ENCODE measurements around the gene MACROD2. TPM values are rescaled to one million over a fixed set of nuclear protein-coding genes. Genes with fewer than 3 reads are reported as not detected.

MACROD2 gene
- total RNA-seq, 5 donors from 2014 or later (not counting 1 experiment from before 2014, with no cell fraction given), result 0.23 to 1.3 (median 0.51) TPM; not detected in 2

DNA sequence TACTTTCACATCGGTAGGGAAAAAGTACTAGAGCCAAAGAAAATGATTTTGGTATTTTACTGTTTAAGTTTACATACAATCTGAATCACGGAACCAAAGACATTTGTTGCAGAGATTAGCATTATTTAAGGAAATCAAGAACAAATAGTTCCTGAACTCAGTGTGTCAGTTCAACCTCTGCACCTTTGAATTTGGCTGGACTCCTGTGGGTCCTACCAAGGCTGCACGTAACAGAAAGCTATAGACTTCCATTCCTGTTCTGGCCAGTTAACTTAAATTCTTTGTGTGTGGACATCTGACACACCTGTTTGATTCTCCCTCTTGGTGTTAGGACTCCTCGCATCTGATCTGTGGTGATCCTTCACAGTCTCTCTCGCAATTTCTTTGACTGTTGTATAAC is 69.6 kb downstream of the MACROD2 start:
- 82% methylated on average over 4 of the region's 5 CpGs for WGBS (ENCODE audit: insufficient coverage)
- no peak overlapping the region for H3K27ac ChIP-seq (ENCODE audit: low read length)
- H3K9me3 Mint-ChIP-seq, result peaks cover 0 to 5% (median 0%) of the 10 kb centered on the region in 3 donors
- ATAC-seq (replicated peaks in 1 of 4) (no peak), DNase-seq (no peak)
- H3K36me3 Mint-ChIP-seq, result no peaks in the 10 kb centered on the region
- H3K4me1 Mint-ChIP-seq, result no peaks in the 10 kb centered on the region
- no peak overlapping the region for H3K4me3 Mint-ChIP-seq
- ChIA-PET POLR2A (no interaction called here), CTCF (no interaction called here)
- no peaks in the 10 kb centered on the region for H3K4me1 ChIP-seq (ENCODE audit: control insufficient read depth in 1 of 2, extremely low read depth in 1 of 2, insufficient read depth in 2 of 2, low read length in 2 of 2)
- H3K27me3 Mint-ChIP-seq, result peaks cover 0 to 3% of the 10 kb centered on the region in 2 donors
- H3K27ac Mint-ChIP-seq, result no peak overlapping the region
- no peaks in the 10 kb centered on the region for H3K9me3 ChIP-seq
- H3K4me3 ChIP-seq (ENCODE audit: control insufficient read depth in 1 of 2, extremely low read depth in 1 of 2, low read length in 1 of 2), result no peak overlapping the region
- no peaks in the 10 kb centered on the region for H3K36me3 ChIP-seq (ENCODE audit: control insufficient read depth in 2 of 2, extremely low read depth in 1 of 2, insufficient read depth in 1 of 2, low read length in 1 of 2)
- no peaks in the 10 kb centered on the region for H3K27me3 ChIP-seq (replicated peaks in 1 of 2; ENCODE audit: control insufficient read depth in 2 of 2, extremely low read depth in 1 of 2, insufficient read depth in 2 of 2, low read length in 1 of 2)

DNA sequence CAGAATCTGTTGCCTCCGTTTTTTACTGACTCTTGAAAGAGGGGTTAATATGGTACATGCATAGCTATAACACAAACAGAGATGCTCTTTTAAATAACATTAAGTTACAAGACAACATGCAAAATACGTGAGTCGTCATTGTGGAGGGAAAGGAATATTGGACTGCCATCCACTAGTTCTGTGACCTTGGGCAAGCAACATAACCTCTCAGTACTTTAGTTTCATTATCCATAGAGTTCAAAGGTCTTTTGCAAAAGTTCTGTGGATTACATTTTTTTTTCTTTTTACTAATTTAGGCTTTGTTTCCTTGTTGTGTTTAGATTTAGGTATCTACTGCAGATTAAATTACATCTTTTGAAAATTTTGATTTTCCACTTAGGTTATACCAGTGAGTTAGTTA is 70.5 kb downstream of the MACROD2 start:
- H3K4me3 Mint-ChIP-seq, result no peak overlapping the region
- no peak overlapping the region for H3K4me3 ChIP-seq (ENCODE audit: control insufficient read depth in 1 of 2, extremely low read depth in 1 of 2, low read length in 1 of 2)
- ATAC-seq (replicated peaks in 1 of 4) (no peak), DNase-seq (no peak)
- no peak overlapping the region for H3K27ac ChIP-seq (ENCODE audit: low read length)
- H3K27me3 Mint-ChIP-seq, result peaks cover 0 to 3% of the 10 kb centered on the region in 2 donors
- no peaks in the 10 kb centered on the region for H3K4me1 ChIP-seq (ENCODE audit: control insufficient read depth in 1 of 2, extremely low read depth in 1 of 2, insufficient read depth in 2 of 2, low read length in 2 of 2)
- H3K9me3 ChIP-seq, result no peaks in the 10 kb centered on the region
- CTCF ChIA-PET, result no interaction called here
- H3K27me3 ChIP-seq (replicated peaks in 1 of 2; ENCODE audit: control insufficient read depth in 2 of 2, extremely low read depth in 1 of 2, insufficient read depth in 2 of 2, low read length in 1 of 2), result no peaks in the 10 kb centered on the region
- POLR2A ChIA-PET, result no interaction called here
- no CpG with 5 or more reads among the region's 3 CpGs for WGBS (ENCODE audit: insufficient coverage)
- H3K9me3 Mint-ChIP-seq, result peaks cover 0 to 5% (median 0%) of the 10 kb centered on the region in 3 donors
- H3K36me3 ChIP-seq (ENCODE audit: control insufficient read depth in 2 of 2, extremely low read depth in 1 of 2, insufficient read depth in 1 of 2, low read length in 1 of 2), result no peaks in the 10 kb centered on the region
- H3K4me1 Mint-ChIP-seq, result no peaks in the 10 kb centered on the region
- H3K36me3 Mint-ChIP-seq, result no peaks in the 10 kb centered on the region
- H3K27ac Mint-ChIP-seq, result no peak overlapping the region

DNA sequence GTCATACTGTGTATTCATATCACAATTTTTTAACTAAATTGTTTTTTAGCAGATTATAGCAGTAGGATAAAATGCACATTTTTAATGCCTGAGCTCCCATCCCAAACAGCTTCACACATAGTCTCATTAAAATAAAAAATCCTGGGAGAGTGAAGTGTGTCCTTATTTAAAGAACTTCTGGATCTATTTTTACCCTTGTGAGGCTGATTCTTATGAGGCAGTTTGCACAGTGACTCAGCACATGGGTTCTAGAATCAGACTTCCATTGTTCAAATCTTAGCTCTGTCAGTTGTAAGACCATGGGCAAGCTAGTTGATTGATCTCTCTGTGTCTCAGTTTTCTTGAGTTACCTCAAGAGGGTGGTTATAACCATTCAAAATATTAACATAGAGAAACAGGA is 72.3 kb downstream of the MACROD2 start:
- ATAC-seq (replicated peaks in 1 of 4) (no peak), DNase-seq (no peak)
- no peaks in the 10 kb centered on the region for H3K36me3 ChIP-seq (ENCODE audit: control insufficient read depth in 2 of 2, extremely low read depth in 1 of 2, insufficient read depth in 1 of 2, low read length in 1 of 2)
- H3K4me3 Mint-ChIP-seq, result no peak overlapping the region
- H3K27me3 ChIP-seq (replicated peaks in 1 of 2; ENCODE audit: control insufficient read depth in 2 of 2, extremely low read depth in 1 of 2, insufficient read depth in 2 of 2, low read length in 1 of 2), result no peaks in the 10 kb centered on the region
- H3K9me3 Mint-ChIP-seq, result peaks cover 0 to 5% (median 0%) of the 10 kb centered on the region in 3 donors
- ChIA-PET CTCF (no interaction called here), POLR2A (no interaction called here)
- no peaks in the 10 kb centered on the region for H3K9me3 ChIP-seq
- H3K27ac ChIP-seq (ENCODE audit: low read length), result no peak overlapping the region
- no peaks in the 10 kb centered on the region for H3K4me1 Mint-ChIP-seq
- H3K27me3 Mint-ChIP-seq, result peaks cover 0 to 3% of the 10 kb centered on the region in 2 donors
- no peaks in the 10 kb centered on the region for H3K36me3 Mint-ChIP-seq
- H3K4me1 ChIP-seq (ENCODE audit: control insufficient read depth in 1 of 2, extremely low read depth in 1 of 2, insufficient read depth in 2 of 2, low read length in 2 of 2), result no peaks in the 10 kb centered on the region
- H3K4me3 ChIP-seq (ENCODE audit: control insufficient read depth in 1 of 2, extremely low read depth in 1 of 2, low read length in 1 of 2), result no peak overlapping the region
- H3K27ac Mint-ChIP-seq, result no peak overlapping the region

- Mint-ChIP-seq H3K27ac (no peak overlapping the region), H3K27me3 (no peaks in the 10 kb centered on the region), H3K4me3 (no peak overlapping the region), H3K4me1 (no peaks in the 10 kb centered on the region), H3K36me3 (no peaks in the 10 kb centered on the region), H3K9me3 (peaks cover 0 to 5% (median 0%) of the 10 kb centered on the region in 3 donors)
- no peak for DNase-seq
- no peak for ATAC-seq (replicated peaks in 1 of 4)
- Histone ChIP-seq H3K4me1 (ENCODE audit: control insufficient read depth in 1 of 2, extremely low read depth in 1 of 2, insufficient read depth in 2 of 2, low read length in 2 of 2) (no peaks in the 10 kb centered on the region), H3K27ac (ENCODE audit: low read length) (no peak overlapping the region), H3K4me3 (ENCODE audit: control insufficient read depth in 1 of 2, extremely low read depth in 1 of 2, low read length in 1 of 2) (no peak overlapping the region), H3K27me3 (replicated peaks in 1 of 2; ENCODE audit: control insufficient read depth in 2 of 2, extremely low read depth in 1 of 2, insufficient read depth in 2 of 2, low read length in 1 of 2) (no peaks in the 10 kb centered on the region), H3K36me3 (ENCODE audit: control insufficient read depth in 2 of 2, extremely low read depth in 1 of 2, insufficient read depth in 1 of 2, low read length in 1 of 2) (no peaks in the 10 kb centered on the region), H3K9me3 (no peaks in the 10 kb centered on the region)
- WGBS (ENCODE audit: insufficient coverage), result 85% methylated on average over 3 of the region's 5 CpGs
- CTCF ChIA-PET, result no interaction called here
- POLR2A ChIA-PET, result no interaction called here
These were observed 74.5 kb downstream of the MACROD2 start for GRCh38 chr20:14069796-14070195.

DNA sequence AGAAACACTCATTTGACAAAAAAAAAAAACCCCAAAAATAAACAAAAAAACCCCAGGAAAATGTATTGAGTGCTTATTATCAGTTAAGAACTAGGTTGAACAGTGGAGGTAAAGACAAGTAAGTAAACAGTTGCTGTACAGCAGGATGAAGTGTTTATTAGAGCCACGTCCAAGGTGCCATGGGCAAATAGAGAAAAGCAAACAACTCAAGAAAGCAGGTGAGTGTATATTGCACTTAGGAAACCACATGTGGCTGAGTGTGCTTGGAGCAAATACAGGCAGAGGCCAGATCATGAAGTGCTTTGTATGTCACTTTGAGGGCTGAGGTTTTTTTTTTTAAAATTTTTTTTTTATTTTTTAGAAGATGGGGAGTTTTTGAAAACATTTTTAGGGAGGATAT is 98.3 kb downstream of the MACROD2 start:
- ChIA-PET POLR2A (no interaction called here), CTCF (interaction anchor here in 1 of 2 donors (0.6 kb wide), 1 partner anchor 46 kb away, joined by 3 read pairs; no protein-coding TSS in a partner anchor)
- Histone ChIP-seq H3K9me3 (no peaks in the 10 kb centered on the region), H3K27me3 (replicated peaks in 1 of 2; ENCODE audit: control insufficient read depth in 2 of 2, extremely low read depth in 1 of 2, insufficient read depth in 2 of 2, low read length in 1 of 2) (no peaks in the 10 kb centered on the region), H3K27ac (ENCODE audit: low read length) (no peak overlapping the region), H3K4me3 (ENCODE audit: control insufficient read depth in 1 of 2, extremely low read depth in 1 of 2, low read length in 1 of 2) (no peak overlapping the region), H3K4me1 (ENCODE audit: control insufficient read depth in 1 of 2, extremely low read depth in 1 of 2, insufficient read depth in 2 of 2, low read length in 2 of 2) (no peaks in the 10 kb centered on the region), H3K36me3 (ENCODE audit: control insufficient read depth in 2 of 2, extremely low read depth in 1 of 2, insufficient read depth in 1 of 2, low read length in 1 of 2) (no peaks in the 10 kb centered on the region)
- no peak for ATAC-seq (replicated peaks in 1 of 4)
- no peak overlapping the region for H3K4me3 Mint-ChIP-seq
- no peaks in the 10 kb centered on the region for H3K27me3 Mint-ChIP-seq
- no peaks in the 10 kb centered on the region for H3K36me3 Mint-ChIP-seq
- H3K4me1 Mint-ChIP-seq, result no peaks in the 10 kb centered on the region
- peaks cover 2 to 9% (median 4%) of the 10 kb centered on the region in 3 donors for H3K9me3 Mint-ChIP-seq
- WGBS (ENCODE audit: insufficient coverage), result 47% methylated on average over 1 of the region's 1 CpG
- H3K27ac Mint-ChIP-seq, result no peak overlapping the region
- DNase-seq, result no peak

DNA sequence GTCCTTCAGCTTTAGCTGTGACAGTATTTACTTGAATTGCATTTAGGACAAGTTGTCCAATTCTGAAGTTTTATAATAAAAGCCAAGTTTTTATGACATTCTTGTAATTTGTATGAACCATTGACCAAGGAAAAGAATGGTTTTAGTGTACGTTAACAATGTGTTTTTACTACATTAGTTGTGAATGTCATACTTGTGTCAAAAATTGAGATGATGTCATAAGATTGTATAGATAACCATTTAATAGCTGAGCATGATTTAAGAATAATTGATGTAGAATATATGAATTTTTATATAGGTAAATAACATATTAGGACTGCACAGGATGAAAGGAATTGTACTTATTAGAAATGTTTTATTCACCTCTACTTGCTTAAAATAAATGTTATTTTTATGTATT is 102.9 kb downstream of the MACROD2 start:
- CTCF ChIA-PET, result no interaction called here
- no CpG with 5 or more reads among the region's 1 CpG for WGBS (ENCODE audit: insufficient coverage)
- Mint-ChIP-seq H3K36me3 (no peaks in the 10 kb centered on the region), H3K4me3 (no peak overlapping the region), H3K27ac (no peak overlapping the region), H3K27me3 (no peaks in the 10 kb centered on the region), H3K4me1 (no peaks in the 10 kb centered on the region), H3K9me3 (peaks cover 0 to 5% (median 0%) of the 10 kb centered on the region in 3 donors)
- Histone ChIP-seq H3K36me3 (ENCODE audit: control insufficient read depth in 2 of 2, extremely low read depth in 1 of 2, insufficient read depth in 1 of 2, low read length in 1 of 2) (no peaks in the 10 kb centered on the region), H3K4me1 (ENCODE audit: control insufficient read depth in 1 of 2, extremely low read depth in 1 of 2, insufficient read depth in 2 of 2, low read length in 2 of 2) (no peaks in the 10 kb centered on the region), H3K27me3 (replicated peaks in 1 of 2; ENCODE audit: control insufficient read depth in 2 of 2, extremely low read depth in 1 of 2, insufficient read depth in 2 of 2, low read length in 1 of 2) (no peaks in the 10 kb centered on the region), H3K4me3 (ENCODE audit: control insufficient read depth in 1 of 2, extremely low read depth in 1 of 2, low read length in 1 of 2) (no peak overlapping the region), H3K27ac (ENCODE audit: low read length) (no peak overlapping the region), H3K9me3 (no peaks in the 10 kb centered on the region)
- DNase-seq, result no peak
- POLR2A ChIA-PET, result no interaction called here
- ATAC-seq (replicated peaks in 1 of 4), result no peak

DNA sequence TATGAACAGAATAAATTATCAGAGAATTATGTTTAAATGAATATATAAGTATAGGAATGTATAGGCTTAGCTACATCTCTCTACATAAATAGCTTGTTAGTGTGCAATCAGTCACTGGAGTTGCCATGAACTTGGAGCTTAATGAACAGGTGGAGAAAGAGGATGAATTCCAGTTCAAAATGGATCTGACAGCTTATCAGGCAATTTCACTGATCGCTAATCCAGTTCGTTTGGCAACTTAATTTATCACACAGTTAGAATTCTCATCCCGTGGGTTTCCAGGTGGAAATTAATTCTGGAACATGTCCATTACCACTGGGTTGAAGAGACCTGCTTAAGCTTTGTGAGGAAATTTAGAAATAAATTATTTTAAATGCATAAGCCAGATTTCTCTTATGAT is 118.1 kb downstream of the MACROD2 start:
- WGBS (ENCODE audit: insufficient coverage), result no CpG with 5 or more reads among the region's 3 CpGs
- H3K27me3 Mint-ChIP-seq, result peaks cover 0 to 6% of the 10 kb centered on the region in 2 donors
- POLR2A ChIA-PET, result interaction anchor here in 1 of 2 donors (0.6 kb wide), 2 partner anchors 26 to 269 kb away, joined by 3 to 13 read pairs; no protein-coding TSS in a partner anchor

More for the DNA sequence above, 118.1 kb downstream of the MACROD2 start:
- CTCF ChIA-PET, result no interaction called here
- DNase-seq (no peak), ATAC-seq (replicated peaks in 1 of 4) (no peak)
- H3K27me3 ChIP-seq (replicated peaks in 1 of 2; ENCODE audit: control insufficient read depth in 2 of 2, extremely low read depth in 1 of 2, insufficient read depth in 2 of 2, low read length in 1 of 2), result no peaks in the 10 kb centered on the region
- no peak overlapping the region for H3K27ac ChIP-seq (ENCODE audit: low read length)
- H3K36me3 ChIP-seq (ENCODE audit: control insufficient read depth in 2 of 2, extremely low read depth in 1 of 2, insufficient read depth in 1 of 2, low read length in 1 of 2), result no peaks in the 10 kb centered on the region
- H3K36me3 Mint-ChIP-seq, result no peaks in the 10 kb centered on the region
- no peaks in the 10 kb centered on the region for H3K4me1 Mint-ChIP-seq
- no peaks in the 10 kb centered on the region for H3K9me3 ChIP-seq
- peaks cover 14 to 29% (median 17%) of the 10 kb centered on the region in 3 donors for H3K9me3 Mint-ChIP-seq
- H3K4me1 ChIP-seq (ENCODE audit: control insufficient read depth in 1 of 2, extremely low read depth in 1 of 2, insufficient read depth in 2 of 2, low read length in 2 of 2), result no peaks in the 10 kb centered on the region
- H3K4me3 Mint-ChIP-seq, result no peak overlapping the region
- no peak overlapping the region for H3K27ac Mint-ChIP-seq
- no peak overlapping the region for H3K4me3 ChIP-seq (ENCODE audit: control insufficient read depth in 1 of 2, extremely low read depth in 1 of 2, low read length in 1 of 2)

Measured in T-cell (primary cell).